NCI-H128 (cell line): Measurements from ENCODE around the gene ASCL5.

Source experiments
- DNase-seq: peaks from one replicate; lab custom pipeline; 2025; ENCODE audit not compliant: unreplicated experiment; lab: John Stamatoyannopoulos, UW

Gene ASCL5

DNA sequence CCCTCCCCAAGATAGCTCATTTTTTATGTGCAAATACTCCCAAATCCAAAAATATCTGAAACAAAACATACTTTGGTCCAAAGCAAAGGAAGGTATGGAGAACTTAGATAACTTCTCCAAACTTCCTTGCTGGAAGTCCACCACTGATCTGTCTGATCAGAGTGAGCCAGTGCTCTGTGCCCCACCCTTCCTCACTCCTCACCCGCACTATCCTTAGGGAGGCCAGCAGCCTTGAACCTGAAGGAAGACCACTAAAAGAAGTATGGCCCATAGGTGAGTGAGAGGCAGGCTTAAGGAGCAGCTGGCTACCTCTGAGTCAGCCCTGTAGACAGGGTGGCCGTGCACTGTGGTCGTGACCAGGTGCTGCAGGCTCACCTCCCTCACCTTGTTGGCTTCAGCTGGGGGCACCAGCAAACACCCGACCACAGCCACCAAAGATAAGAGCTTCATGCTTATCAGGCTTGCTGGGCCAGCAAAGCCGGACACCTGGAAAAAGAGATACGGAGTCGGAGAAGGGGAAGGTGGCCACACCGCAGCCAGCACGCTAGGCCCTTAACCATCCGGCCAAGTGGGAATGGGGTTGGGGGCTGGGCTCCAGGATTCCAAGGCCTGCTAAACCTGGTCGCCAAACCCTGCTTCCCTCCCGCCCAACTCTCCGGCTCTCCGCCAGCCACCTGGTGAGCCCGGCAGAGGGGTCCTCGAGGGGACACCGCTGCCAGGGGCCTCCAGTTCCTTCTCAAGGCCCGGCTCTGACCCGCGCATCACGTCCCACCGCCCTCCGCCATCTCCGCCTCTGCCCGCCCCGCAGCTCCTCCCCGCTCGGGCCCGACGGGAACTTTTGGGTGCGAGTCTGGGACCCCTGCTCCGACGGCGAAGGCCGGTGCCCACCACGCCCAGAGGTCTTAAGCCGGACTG, 26.7 kb upstream of the ASCL5 start:
- peak; percentile 54 for DNase-seq

DNA sequence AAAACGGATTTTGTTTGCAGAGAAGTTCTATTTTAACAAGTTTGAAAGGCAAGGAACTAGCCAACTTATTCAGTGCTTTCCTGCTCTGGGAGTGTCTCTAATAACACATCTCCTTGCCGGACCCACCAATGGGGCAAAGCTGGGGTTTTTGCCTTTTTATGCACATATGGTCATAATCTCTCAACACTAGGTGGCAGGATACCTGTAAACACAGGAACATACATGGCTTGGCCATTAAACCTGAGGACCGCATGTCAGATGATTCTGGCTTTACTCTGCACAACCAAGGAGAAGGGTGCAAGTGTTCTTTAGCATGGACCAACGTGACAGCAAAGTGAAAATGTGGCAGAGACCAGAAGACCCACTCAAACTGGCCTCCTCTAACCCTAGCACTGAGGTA, 22.4 kb upstream of the ASCL5 start:
- no peak for DNase-seq

DNA sequence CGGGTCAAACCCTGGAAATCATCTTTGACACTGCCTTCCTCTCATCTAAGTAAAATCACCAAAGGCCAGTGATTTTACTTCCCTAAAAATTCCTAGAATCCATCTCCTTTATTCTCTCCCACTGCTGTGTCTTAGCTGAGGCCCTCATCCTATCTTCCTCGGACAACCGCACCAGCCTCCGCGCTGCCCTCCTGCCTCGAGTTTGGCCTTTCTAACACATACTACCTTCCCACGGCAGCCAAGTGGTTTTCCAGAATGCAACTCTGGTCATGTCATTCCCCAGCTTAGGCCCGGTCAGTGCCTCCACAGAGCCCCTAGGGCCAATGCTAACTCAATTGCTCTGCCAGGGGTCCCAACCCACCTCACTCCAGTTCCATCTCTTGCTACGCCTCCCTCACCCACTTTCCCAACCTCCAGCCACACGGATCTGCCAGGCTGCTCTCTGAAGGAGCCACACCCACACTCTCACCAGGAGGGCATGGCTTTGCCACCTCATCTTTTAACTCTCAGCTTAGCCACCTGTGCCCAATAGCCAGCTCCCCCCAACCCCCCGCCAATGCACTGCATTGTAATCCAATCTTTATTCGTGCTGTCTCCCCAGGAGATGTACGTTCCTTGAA, 20.5 kb upstream of the ASCL5 start:
- DNase-seq: no peak

DNA sequence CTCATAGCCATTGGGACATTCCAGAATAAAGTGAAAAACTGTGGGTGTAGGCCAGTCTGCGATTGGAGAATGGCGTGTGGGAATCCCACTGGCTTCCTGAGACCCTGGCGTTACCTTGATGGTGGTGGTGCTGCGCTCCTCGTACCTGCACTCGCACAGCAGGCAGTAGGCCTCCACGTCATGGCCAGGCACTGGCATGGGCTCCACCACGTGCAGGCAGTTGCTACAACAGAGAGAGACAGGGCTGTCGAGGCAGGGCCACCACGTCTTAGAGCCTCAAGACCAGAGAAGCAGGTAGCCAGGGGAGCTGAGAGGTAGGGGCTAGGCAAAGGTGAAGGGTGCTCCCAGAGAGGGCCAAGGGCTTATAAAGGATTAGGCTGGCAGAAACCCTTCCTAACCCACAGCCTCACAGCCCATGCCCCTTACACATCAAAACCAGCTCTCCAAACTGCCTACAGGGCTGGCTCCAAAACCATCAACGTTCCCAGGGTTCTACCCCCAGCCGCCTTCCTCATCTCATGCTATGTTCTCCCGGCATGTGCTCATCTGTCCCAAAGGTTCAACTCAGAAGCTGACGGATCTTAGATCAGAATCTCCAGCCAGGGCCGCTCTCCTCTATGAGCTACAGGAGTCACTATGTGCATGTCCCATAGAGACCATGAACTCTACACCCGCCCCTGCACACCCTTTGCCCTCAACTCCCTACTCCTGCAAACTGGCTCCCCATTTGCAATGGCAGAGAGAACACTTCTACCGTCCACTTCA, 19.8 kb upstream of the ASCL5 start:
- no peak for DNase-seq

DNA sequence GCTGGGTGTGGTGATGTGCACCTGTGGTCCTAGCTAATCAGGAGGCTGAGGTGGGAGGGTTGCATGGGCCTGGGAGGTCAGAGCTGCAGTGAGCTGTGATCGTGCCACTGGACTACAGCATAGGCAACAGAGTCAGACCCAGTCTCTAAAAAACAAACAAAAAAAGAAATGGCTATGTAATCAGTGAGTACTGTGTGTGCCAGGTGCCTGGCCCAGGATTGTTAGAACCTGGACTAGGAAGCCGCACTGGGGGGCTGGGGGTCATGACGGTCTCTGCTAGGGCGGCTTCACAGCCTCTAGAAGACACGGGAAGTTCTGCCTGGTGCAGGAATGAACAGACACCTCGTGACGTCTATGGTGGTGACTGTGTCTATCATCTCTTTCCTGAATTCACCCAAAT, 18.8 kb upstream of the ASCL5 start:
- no peak for DNase-seq

DNA sequence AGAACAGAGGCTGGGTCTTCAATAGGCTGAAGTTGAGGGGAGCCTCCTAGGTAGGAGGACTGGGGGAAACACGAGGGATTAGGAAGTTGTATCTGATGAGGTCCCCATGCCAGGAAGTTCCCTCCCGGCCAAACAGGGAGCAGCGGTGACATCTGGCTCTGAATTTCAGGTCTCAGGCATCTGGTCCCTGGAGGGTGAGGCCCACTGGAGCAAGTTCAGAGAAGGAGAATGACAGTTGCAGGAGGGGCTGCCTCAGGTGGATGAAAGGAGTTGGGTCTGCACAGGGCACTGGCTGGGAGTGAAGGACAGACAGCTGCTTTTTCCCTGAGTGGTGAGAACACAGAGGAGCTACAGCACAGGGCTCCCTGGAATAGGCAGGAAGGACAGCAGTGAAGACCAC, 18.1 kb upstream of the ASCL5 start:
- no peak for DNase-seq

DNA sequence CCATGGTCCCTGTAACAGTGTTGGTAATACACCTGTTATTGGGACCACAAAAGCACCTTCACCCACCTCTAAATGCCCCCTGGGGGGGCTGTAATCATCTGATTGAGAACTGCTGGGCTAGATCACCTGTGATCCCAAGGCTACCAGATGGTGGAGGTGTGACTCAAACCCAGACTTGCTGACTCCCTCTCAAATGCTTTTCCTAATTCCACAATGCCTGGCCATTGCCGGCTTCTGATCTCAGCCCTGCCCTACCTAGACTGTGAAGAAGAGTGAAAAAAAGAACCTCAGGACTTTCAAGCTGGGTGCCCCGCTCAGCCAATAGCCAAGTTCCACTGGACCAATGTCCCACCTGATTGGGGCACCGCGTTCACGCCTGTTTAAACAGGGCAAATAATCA, 17.7 kb upstream of the ASCL5 start:
- DNase-seq: no peak

DNA sequence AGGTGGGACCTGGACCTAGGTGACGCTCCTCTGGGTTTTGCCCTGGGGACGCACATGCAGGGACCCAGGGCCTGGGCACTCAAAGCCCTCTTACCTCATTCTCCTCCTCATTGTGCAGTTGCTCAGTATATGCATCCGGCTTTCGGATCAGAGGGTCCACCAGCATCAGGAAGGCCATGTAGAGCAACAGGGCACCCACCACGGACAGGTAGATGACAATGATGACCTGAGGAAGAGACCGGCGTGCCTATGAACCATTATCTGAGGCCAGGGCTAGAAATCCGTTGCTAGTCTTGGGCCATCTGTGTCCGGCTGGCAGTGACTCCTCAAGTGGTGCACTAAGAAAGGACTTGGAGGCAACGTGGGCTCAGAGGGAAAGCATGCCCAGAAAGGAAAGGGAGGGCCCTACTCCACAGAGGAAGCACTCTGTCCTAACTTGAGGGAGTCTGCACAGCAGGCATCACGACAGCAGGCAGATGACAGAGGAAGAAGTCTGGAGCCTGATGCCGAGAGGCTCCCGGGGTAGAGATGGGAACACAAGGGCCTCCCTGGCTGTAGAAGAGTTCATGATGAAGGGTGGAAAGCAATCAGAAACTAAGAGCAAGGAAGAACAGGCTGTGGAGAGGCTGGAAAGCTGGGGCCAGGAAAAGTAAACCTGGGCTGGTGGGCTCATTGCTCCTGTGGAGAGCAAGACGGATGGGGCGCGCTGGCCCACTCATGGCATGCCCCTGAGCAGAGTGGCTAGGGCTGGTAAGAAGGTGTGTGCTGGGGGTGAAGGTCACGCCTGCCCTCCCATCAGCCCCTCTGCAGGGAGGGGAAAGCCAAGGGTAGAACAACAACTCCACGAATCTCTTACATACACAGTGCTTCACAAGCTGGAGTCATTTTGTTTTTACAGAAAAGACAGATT, 17.0 kb upstream of the ASCL5 start:
- no peak for DNase-seq

DNA sequence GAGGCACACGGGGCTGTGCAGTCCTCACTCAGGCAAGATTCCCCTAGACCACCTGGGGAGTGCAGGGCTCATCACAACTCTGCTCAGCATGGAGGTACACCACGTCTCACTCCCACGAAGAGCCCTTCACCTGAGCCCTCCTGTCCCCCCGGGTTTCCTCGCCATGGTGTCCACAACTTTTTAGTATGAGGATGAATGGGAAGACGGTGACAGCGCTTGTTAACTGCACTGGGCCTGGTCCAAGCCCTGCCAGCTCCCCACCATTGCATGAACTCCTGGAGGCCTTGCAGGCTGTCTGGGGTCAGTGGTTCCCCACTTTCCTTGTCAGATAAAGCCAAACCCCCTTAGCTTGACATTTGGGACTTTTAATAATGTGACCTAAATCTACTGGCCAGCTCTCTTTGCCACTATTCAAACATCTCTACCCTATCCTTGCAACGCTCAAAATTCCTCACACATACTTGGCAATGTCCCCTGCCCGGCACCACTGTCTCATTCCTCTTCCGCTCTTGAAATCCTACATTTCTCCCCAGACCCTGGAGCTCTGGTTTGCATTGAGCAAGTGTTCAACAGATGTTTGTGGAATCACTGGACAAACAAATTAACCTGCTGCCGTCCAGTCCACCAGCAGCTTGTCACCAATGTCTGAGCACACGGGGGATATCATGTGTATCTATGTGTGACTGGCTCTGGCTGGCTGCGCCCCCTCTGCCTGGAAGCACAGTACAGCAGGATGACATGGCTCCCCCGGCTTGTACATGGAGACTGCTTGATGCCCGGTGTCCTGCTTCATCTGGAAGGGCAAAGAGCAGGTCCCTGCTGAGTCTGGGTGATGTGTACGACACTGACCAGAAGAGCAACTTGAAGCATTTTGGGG, 16.1 kb upstream of the ASCL5 start:
- DNase-seq: no peak

DNA sequence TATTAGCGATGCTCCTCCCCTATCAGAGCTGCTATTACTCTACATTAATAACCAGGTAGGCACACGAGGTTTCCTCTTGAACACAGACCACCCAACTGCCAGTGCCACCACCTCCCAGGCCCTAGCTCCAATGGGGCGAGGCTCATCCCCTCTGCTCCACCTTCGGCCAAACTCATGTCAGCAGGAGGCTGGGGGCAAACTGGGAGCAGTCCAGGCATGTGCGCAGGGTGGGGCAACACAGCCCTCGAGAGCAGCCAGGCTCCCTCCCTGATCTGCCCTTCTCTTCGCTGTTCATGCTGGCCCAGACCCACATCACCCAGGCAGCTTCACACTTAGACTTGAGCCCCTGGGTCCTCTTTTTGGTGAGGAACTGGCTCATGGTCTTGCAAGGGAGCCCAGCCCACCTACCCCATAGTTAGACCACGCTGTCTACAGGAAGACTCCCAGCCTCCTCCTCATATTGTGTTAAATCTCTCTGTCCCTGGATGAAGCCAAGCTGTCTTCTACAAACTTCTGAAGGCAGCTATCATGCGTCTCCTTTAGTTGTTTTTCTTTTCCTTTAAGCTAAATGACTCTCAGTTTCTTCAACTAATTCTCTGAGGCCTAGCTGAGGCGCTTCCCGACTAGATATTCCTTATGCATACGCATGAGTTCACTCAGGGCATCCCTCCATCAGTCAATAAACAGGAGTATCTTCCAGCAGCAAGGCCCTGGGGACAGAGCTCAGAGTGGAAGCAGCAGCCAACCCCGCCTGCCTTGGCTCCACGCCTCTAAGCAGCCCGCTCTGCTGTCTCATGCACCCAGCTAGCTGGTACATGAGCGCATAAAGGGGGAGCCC, 15.2 kb upstream of the ASCL5 start:
- no peak for DNase-seq

DNA sequence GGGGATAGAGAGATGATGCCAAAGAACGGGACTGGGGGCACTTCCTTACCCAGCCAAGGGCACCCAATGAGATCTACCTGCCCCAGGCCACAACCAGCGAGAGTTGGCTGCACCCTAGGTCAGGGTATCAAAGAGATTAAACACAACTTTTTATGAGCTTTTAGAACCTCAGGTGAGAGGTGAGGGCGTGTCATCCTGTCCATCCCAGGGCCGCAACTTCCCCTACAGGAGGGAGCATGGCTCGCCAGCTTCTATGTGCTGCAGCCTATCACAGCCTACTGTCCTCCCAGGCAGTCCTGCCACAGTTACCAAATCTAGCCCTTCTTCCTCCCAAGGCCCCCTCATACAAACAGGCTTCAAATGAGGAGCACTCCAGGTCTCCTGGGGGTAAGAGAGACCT, 14.4 kb upstream of the ASCL5 start:
- no peak for DNase-seq

DNA sequence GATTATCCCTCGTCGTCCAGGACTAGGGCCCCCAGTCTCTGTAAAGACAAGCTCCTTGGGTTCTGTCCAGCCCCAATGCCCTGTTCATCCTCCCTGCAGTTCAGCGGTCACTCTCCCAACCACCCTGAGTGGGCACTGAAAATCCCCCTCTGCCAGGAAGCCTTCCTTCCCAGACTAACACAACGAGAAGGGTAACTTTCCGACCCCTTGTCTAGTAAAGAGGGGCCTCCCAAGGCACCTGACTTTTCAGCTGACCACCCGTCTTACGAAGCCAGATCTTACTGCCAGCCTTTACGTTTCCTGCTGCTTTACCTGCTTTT, 13.9 kb upstream of the ASCL5 start:
- DNase-seq: no peak

DNA sequence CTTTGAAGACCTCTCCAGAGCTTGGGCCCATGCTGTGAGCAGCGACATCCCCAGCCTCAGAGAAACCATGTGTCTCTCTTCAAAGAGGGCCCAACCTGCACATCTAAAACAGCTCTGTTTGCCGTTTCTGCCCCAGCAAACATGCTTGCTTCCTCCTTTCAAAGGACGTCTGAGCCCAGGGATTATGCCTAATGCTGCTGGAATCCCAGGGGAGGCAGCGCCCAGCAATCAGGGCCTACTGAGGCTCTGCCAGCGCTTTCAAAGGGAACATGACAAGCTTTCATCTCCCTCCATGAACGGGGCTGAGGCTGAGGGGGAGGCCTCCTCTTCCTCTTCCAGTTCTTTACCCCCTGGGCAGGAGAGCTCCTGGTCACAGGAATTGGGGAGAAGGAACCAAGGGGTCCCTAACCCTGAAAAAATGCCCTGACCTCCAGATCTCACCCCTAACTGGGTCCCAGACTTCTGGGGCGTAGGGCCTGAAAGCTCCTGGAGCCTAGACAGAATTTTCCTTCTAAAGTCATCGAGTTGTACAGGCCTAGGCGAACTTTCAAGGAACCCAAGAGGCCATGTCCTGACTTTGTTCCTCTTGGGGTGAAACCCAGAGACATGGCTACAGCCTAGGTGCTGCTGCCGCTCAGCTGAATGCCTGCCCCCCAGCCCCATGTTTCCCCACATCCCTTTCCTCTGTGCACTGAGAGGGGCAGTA, 13.4 kb upstream of the ASCL5 start:
- no peak for DNase-seq

DNA sequence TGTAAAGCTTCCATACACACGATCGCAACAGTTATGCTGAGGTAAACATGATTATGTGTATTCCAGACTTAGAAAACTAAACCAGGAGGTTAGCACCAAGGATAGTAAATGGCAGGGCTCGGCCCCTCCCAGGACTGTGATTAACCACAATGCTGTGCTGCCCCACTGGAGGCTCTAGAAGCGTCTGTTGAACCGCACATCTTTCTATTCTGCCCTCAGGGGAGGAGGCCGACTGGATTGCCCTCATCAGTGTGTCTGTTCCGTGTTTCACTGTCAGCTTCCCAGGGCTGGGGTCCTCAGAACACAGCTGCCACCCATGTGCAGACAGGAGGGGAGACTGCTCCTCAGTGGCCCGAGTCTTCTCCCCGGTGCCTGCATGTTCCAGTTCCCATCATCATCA, 12.8 kb upstream of the ASCL5 start:
- DNase-seq: no peak

DNA sequence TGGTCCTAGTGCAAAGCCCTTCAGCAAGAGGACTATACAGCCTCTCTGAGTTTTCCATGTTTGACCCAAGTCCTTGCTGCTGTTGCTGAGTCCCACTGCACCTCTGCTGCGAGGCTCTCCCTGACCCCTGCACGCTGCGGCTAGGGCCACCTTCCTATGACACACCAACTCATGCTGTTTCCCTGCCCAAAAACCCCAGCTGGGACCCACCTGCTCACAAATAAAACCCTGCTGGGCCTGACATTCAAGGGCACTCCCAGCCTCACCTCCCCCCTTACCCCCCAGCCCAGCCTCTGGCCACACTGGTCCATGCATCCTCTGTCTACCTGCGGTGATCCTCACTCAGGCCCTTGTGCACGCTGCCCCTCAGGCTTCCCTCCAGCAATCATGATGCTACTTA, 12.3 kb upstream of the ASCL5 start:
- no peak for DNase-seq

DNA sequence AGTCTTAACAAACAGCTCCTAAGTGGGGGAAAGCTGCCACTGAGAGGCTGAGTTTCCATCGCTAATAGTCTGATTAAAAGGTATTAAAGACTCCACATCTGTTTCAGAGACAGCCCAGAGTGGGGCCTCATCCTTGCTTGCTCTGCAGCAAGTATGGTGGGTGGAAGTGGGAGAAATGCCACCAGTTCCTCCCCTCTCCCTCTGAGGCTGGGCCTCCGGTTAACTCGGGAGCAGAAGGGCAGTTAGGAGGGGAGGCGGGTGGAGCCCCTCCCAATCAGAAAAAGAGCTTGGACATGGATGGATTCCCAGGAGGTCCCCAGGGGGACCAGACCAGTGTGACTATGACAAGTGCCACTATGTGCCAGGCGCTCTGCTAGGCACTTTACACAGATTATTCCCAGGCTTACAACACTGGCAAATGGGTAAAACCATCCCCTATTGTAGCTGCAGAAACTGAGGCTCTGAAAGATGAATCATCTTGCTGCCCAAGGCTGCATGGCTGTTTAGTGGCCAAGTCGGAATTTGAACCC, 11.4 kb upstream of the ASCL5 start:
- DNase-seq: no peak

DNA sequence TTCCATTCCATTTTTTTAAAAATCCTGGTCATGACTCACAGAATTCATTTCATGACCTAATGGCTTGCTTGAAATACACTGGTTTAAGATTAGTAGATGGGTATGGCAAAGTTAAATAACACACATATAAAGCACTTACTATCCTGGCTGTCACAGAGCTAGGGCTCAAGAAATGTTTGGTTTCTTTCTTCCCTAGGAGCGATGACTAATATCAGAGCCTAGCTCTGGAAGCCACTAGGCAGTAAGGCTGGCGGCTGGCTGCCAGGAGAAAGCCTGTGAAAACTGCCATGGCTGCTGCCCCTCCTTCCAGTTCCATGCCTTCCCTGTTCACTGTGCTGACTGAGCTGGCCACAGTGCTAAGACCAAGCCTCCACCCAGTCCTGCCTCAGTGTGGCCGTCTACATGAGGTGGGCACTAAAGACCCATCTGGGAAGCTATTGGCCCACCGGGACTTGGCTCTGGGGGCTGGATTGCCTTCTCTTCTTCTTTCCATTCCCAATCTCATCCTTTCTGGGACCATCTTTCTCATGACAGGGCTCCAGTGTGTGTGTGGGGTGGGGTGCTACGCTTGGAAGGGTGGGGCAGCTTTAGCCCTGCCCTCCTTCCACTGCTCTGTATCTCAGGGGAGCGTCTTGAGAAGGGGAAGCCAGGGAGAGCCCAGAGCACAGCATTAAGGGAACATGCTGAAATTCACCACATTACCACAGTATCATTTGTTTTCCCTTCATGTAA, 10.8 kb upstream of the ASCL5 start:
- DNase-seq: no peak

DNA sequence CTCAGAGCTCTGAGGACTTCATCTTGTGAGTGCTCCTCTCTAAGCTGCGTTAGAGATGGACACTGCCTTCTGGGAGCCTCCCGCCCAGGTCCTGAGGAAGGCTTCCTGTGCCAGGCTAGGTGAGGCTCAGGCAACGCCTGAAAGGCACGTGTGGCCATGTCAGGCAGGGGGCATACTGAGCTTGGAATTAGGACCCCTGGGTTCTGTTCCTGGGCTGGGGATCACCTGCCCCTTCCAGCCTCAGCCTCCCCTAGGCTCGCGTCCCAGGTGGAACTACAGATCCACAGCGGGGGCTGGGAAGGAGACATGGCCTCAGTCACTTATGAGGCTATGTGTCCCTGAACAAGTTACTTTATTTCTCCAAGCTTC, 10.0 kb upstream of the ASCL5 start:
- DNase-seq: no peak
